Right atrium auricular region (tissue), 2 donors: ENCODE data around the gene NTRK3. TPM values are rescaled to one million over a fixed set of nuclear protein-coding genes. Genes with fewer than 3 reads are reported as not detected.

Source experiments
- DNase-seq: peaks from one replicate; pipeline ENCODE4 v3.0.0-alpha.2; 2019; ENCODE audit warnings: low spot score
- H3K27ac ChIP-seq, 2 donors: fragments of 200-600 bp; sonication (generic); 1 replicate in 1 of 2; 2 replicates in 1 of 2; pipeline ENCODE4 v1.5.1; 2016 to 2019
- H3K27me3 ChIP-seq, 2 donors: fragments of 200-600 bp; sonication (generic); one replicate each; pipeline versions ENCODE4 v1.5.1 to v1.6.0; 2017 to 2019
- H3K36me3 ChIP-seq: fragments of 200-600 bp; sonication (generic); one replicate; pipeline ENCODE4 v1.5.1; 2016
- H3K4me1 ChIP-seq, 2 donors: fragments of 200-600 bp; sonication (generic); one replicate each; pipeline versions ENCODE4 v1.5.1 to v1.6.0; 2017 to 2019
- H3K4me3 ChIP-seq, 2 donors: fragments of 200-600 bp; sonication (generic); 1 replicate in 1 of 2; 2 replicates in 1 of 2; pipeline ENCODE4 v1.5.1; 2017 to 2019; ENCODE audit warnings: mild to moderate bottlenecking in 1 of 2, moderate library complexity in 1 of 2
- H3K9me3 ChIP-seq, 2 donors: fragments of 200-600 bp; sonication (generic); one replicate each; pipeline ENCODE4 v1.5.1; 2019
- CTCF ChIP-seq, 2 donors: fragments of 200-600 bp; sonication (generic); IDR thresholded peaks; one replicate each; pipeline ENCODE4 v1.5.1; 2019; ENCODE audit warnings: antibody characterized with exemption in 2 of 2
- total RNA-seq, 2 donors: library from RNA; depleted of rRNA; stranded (reverse); fragments of >200 nt; gene quantifications; one replicate each; pipeline ENCODE4 v1.1.0, GENCODE V29; 2016

Gene NTRK3
- total RNA-seq, 2 donors from 2014 or later: 1.5 to 4.5 TPM

GRCh38 chr15:88140398-88140797, 116.1 kb downstream of the NTRK3 start:
- H3K36me3 ChIP-seq: no peaks in the 10 kb centered on the region
- no peak overlapping the region for H3K4me3 ChIP-seq
- no peak for TF ChIP-seq CTCF (IDR thresholded peaks at IDR 0.05)
- no peaks in the 10 kb centered on the region for H3K4me1 ChIP-seq
- DNase-seq: no peak
- H3K27me3 ChIP-seq: no peaks in the 10 kb centered on the region
- no peaks in the 10 kb centered on the region for H3K9me3 ChIP-seq
- no peak overlapping the region for H3K27ac ChIP-seq

GRCh38 chr15:88139936-88140335, 116.6 kb downstream of the NTRK3 start:
- no peak overlapping the region for H3K27ac ChIP-seq
- no peak for DNase-seq
- no peak for TF ChIP-seq CTCF (IDR thresholded peaks at IDR 0.05)
- H3K27me3 ChIP-seq: no peaks in the 10 kb centered on the region
- H3K36me3 ChIP-seq: no peaks in the 10 kb centered on the region
- H3K4me1 ChIP-seq: no peaks in the 10 kb centered on the region
- H3K4me3 ChIP-seq: no peak overlapping the region
- no peaks in the 10 kb centered on the region for H3K9me3 ChIP-seq

- DNase-seq: no peak
- Histone ChIP-seq H3K4me1 (no peaks in the 10 kb centered on the region), H3K4me3 (no peak overlapping the region), H3K27me3 (no peaks in the 10 kb centered on the region), H3K27ac (no peak overlapping the region), H3K9me3 (no peaks in the 10 kb centered on the region), H3K36me3 (no peaks in the 10 kb centered on the region)
- TF ChIP-seq CTCF (IDR thresholded peaks at IDR 0.05): no peak
Measured at GRCh38 chr15:88133795-88134194, 122.7 kb downstream of the NTRK3 start.

GRCh38 chr15:88132499-88132898, 124.0 kb downstream of the NTRK3 start:
- Histone ChIP-seq H3K27me3 (no peaks in the 10 kb centered on the region), H3K27ac (no peak overlapping the region)
- no peak for TF ChIP-seq CTCF (IDR thresholded peaks at IDR 0.05)

GRCh38 chr15:88131937-88132336, 124.6 kb downstream of the NTRK3 start:
- Histone ChIP-seq H3K4me1 (no peaks in the 10 kb centered on the region), H3K36me3 (no peaks in the 10 kb centered on the region), H3K27me3 (no peaks in the 10 kb centered on the region), H3K9me3 (no peaks in the 10 kb centered on the region), H3K27ac (no peak overlapping the region), H3K4me3 (no peak overlapping the region)
- no peak for TF ChIP-seq CTCF (IDR thresholded peaks at IDR 0.05)
- no peak for DNase-seq

More at GRCh38 chr15:88132499-88132898, 124.0 kb downstream of the NTRK3 start:
- H3K36me3 ChIP-seq: no peaks in the 10 kb centered on the region
- no peak overlapping the region for H3K4me3 ChIP-seq
- H3K4me1 ChIP-seq: no peaks in the 10 kb centered on the region
- no peaks in the 10 kb centered on the region for H3K9me3 ChIP-seq
- DNase-seq: no peak

- no peak for DNase-seq
- no peaks in the 10 kb centered on the region for H3K4me1 ChIP-seq
- TF ChIP-seq CTCF (IDR thresholded peaks at IDR 0.05): no peak
- H3K9me3 ChIP-seq: no peaks in the 10 kb centered on the region
- no peak overlapping the region for H3K4me3 ChIP-seq
- no peaks in the 10 kb centered on the region for H3K36me3 ChIP-seq
- no peaks in the 10 kb centered on the region for H3K27me3 ChIP-seq
- H3K27ac ChIP-seq: no peak overlapping the region
Measured at GRCh38 chr15:88127432-88127790, 129.1 kb downstream of the NTRK3 start.
